CD4-positive, alpha-beta T cell treated with Interleukin-15 for 4 hours (primary cell): ENCODE measurements around the gene ERBB2.

Source experiments
- DNase-seq: peaks from one replicate; pipeline ENCODE4 v3.0.0-alpha.2; 2020; ENCODE audit warnings: low spot score

The ERBB2 gene

DNA sequence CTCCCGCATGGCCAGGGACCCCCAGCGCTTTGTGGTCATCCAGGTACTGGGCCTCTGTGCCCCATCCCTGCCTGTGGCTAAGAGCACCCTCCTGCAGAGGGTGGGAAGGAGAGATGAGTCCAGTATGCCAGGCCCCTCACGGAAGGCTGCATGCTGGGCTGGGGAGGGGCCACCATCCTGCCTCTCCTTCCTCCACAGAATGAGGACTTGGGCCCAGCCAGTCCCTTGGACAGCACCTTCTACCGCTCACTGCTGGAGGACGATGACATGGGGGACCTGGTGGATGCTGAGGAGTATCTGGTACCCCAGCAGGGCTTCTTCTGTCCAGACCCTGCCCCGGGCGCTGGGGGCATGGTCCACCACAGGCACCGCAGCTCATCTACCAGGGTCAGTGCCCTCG lies 26.8 kb downstream of the ERBB2 start:
- DNase-seq, result no peak

DNA sequence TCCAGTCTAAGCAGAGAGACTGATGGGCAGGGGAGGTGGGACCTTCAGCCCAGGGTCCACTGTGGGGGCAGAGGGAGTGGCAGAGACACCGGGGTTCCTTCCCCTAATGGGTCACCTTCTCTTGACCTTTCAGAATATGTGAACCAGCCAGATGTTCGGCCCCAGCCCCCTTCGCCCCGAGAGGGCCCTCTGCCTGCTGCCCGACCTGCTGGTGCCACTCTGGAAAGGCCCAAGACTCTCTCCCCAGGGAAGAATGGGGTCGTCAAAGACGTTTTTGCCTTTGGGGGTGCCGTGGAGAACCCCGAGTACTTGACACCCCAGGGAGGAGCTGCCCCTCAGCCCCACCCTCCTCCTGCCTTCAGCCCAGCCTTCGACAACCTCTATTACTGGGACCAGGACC lies 27.7 kb downstream of the ERBB2 start:
- DNase-seq, result no peak

- no peak for DNase-seq
These were observed 29.5 kb downstream of the ERBB2 start for GRCh38 chr17:39729280-39729851.

GRCh38 chr17:39730095-39730921 lies 30.4 kb downstream of the ERBB2 start, which contains the start of gene MIEN1:
TSS of gene MIEN1 (minus strand) at chr17:39730532. CDS start at chr17:39730495, 37 bp downstream.
- DNase-seq, result peak; percentile 93

- no peak for DNase-seq
These were observed 32.7 kb downstream of the ERBB2 start for GRCh38 chr17:39732586-39732985.

- no peak for DNase-seq
These were observed 36.0 kb downstream of the ERBB2 start for GRCh38 chr17:39735882-39736281.

- DNase-seq, result no peak
These were observed 36.7 kb downstream of the ERBB2 start for GRCh38 chr17:39736319-39737165.

- no peak for DNase-seq
These were observed 37.4 kb downstream of the ERBB2 start for GRCh38 chr17:39737206-39737759.

DNA sequence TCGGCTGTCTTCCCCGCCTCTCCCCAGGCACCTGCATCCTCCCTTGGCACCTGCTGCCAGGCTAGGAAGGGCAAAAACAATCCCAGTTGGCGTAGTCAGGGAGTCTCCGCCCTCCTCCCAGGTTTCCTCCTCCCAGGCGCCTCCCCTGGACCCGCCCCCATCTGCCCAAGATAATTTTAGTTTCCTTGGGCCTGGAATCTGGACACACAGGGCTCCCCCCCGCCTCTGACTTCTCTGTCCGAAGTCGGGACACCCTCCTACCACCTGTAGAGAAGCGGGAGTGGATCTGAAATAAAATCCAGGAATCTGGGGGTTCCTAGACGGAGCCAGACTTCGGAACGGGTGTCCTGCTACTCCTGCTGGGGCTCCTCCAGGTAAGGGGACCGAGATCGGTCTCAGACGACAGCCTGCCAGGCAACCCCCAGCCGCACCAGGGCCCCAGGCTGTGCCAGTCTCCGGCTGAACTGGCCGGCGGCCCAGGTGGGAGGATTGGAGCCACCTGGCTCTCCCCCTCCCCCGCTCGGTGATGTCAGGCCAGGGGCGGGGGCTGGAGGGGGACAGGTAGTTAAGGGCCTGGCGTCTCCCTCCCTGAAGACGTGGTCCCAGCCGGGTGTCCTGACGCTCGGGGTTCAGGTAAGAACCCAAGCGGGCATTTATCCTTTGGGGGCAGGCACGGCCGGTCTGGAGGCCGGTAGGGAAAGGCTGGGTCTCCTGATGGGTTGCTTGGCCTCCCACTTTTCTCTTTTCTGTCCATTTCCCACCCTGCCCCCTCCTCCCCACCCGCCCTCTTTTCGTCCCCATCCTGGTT lies 38.1 kb downstream of the ERBB2 start, which contains the start of gene GRB7:
Gene GRB7 (plus strand): TSS at position 179 of the 808 bp plus-strand sequence. CDS start 4,364 bp downstream, outside the sequence.
- no peak for DNase-seq

DNA sequence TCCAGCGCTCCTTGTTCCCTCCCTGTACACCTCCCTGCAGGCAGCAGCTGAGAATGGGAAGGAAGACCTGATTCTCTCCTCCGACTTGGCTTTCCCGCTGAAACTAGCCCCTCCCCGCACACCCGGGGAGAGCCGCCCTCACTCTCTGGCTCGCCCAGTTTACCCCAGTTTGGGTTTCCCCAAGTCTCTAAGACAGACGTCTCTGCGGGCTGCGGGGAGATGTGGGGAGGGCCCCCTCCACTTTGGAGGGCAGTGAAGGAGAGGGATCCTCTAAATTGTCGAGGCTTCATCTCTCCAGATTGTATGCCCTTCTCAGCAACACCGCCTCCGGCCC lies 38.7 kb downstream of the ERBB2 start:
- DNase-seq, result peak; percentile 29

DNA sequence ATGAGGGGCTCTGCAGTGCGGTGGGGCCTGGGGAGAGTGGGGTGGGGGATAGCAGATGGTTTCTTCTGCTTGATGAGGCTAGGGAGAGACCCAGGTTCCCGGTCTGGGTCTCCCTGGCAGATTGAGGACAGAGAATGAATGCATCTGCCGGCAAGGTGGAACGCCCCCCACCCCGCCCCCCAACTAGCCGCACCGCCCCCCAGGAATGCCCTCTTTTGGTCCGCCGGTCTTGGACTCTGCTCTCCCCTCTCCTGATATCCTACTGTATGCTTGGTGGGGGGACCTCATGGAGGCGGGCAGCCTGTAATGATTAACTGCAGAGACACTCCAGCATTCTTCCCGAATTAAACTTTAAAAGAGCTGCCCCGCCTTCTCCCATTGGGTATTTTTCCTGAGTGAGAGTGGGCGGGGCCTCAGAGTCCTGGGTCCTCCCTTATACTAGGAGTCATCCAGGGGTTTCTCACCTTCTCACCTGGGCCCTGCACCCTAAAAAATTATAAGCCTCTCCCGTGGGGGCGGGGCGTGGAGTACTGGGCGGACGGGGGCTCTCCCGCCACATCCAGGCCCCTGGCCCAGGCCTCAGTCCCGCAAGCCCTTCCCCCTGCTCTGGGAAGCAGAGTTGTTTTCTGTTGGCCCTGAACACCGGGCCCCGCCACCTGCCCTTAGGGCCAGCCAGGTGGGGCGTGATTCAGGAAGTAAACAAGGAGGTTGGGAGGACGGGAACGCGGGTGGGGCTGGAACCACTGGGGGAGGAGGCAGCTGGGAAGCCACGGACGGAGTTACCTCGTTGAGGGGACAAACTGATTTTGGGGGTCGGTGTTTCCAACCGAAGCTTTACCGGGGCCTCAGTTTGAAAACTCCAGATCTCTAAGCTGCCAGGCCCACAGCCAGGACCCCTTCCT lies 39.4 kb downstream of the ERBB2 start:
- no peak for DNase-seq

GRCh38 chr17:39739885-39740356 lies 40.1 kb downstream of the ERBB2 start:
- no peak for DNase-seq

DNA sequence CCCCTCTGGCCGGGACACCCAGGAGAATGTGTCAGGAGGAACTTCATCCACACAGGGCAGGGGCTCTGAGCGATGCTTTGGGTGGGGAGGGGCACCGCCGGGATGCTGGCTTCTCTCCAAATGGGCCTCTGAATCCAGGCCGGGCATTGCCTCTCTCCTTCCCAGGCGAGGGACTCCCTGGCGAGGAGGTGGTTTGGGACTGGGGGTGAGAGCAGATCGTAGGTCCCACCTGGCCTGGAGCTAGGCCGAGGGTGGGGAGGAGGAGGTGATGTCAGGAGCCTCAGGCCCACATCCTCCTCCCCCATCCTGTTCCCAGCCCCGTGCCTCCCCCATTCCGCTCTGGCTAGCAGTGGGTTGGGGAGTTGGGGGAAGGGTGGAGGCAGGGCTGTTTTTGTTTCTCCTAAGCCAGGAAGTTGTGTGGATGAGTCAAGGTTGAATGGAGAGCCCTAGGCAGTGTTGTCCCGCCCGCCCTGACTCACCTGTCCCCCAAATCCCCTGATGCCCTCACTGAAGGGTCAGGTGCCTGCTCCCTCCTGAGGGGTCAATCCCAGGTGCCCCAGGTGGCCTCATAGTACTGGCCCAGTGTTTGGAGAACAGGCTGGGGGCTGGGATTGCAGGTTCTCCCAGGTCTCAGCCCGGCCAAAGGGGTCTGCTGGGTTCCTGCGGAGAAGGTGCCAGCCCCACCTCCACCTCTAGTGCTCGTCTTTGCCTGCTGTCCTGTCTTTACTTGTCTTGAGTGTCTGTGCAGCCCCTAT lies 40.7 kb downstream of the ERBB2 start:
- no peak for DNase-seq

GRCh38 chr17:39742126-39742855 lies 42.4 kb downstream of the ERBB2 start:
- no peak for DNase-seq

DNA sequence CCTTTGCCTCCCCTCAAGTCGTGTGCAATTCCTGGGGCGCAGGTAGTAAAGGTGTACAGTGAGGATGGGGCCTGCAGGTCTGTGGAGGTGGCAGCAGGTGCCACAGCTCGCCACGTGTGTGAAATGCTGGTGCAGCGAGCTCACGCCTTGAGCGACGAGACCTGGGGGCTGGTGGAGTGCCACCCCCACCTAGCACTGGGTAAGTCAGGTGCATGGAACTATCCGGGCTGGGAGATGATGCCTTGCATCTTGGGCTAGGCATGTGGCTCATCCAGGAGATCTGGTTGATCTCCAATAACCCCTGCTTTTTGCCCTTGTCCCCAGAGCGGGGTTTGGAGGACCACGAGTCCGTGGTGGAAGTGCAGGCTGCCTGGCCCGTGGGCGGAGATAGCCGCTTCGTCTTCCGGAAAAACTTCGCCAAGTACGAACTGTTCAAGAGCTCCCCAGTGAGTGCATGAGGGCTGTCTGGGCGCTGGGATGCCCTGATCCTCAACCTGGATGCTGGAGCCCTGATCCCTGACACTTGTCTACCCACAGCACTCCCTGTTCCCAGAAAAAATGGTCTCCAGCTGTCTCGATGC lies 43.1 kb downstream of the ERBB2 start:
- DNase-seq, result no peak

- no peak for DNase-seq
These were observed 44.4 kb downstream of the ERBB2 start for GRCh38 chr17:39744075-39744835.

DNA sequence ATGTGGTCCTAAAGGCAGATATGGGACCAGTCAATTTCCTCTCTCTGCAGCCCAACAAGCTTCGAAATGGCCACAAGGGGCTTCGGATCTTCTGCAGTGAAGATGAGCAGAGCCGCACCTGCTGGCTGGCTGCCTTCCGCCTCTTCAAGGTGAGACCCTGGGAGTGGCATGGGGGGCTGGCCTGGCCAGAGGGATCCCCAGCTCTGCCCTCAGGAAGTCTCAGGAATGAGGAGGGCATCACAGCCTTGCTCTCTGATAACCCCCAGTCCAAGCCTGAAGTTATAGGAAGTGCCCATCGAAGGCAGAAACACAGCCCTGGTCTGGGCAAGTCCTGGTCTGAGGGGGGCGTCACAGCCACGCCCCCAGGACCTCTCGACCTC lies 45.0 kb downstream of the ERBB2 start:
- DNase-seq, result no peak
